ENCODE data around the gene WDFY1.
"Not testable (repeated sequence)": the region's sequence is repeated elsewhere in the genome, so short reads cannot be mapped to it uniquely, and the experiment has no call there.

Gene WDFY1

GRCh38 chr2:223957092-223957851 is 12.1 kb upstream of the WDFY1 start, which contains the start of gene MRPL44:
Gene MRPL44, plus strand, starts transcription at chr2:223957463. Its CDS starts 10 bp downstream, at chr2:223957473.
- DNase-seq (ENCODE audit: low read depth): peak; percentile 90

- no peak for DNase-seq (ENCODE audit: low read depth)
Observed at GRCh38 chr2:223956300-223956699, 11.2 kb upstream of the WDFY1 start.

GRCh38 chr2:223954401-223954800 is 9.3 kb upstream of the WDFY1 start:
- peak; percentile 89 for DNase-seq (ENCODE audit: low read depth)

GRCh38 chr2:223952280-223952968 is 7.3 kb upstream of the WDFY1 start:
- DNase-seq (ENCODE audit: low read depth): no peak

GRCh38 chr2:223950448-223951347 is 5.6 kb upstream of the WDFY1 start:
- no peak for DNase-seq (ENCODE audit: low read depth)

GRCh38 chr2:223949241-223949840 is 4.2 kb upstream of the WDFY1 start:
- no peak for DNase-seq (ENCODE audit: low read depth)

- no peak for DNase-seq (ENCODE audit: low read depth)
Observed at GRCh38 chr2:223947711-223948205, 2.6 kb upstream of the WDFY1 start.

- no peak for DNase-seq (ENCODE audit: low read depth)
Observed at GRCh38 chr2:223945755-223946154, 620 bp upstream of the WDFY1 start.

- no peak for DNase-seq (ENCODE audit: low read depth)
Observed at GRCh38 chr2:223944166-223944702, 901 bp downstream of the WDFY1 start.

- peak; percentile 88 for DNase-seq (ENCODE audit: low read depth)
Observed at GRCh38 chr2:223943561-223944008, 1.6 kb downstream of the WDFY1 start.

GRCh38 chr2:223943135-223943534 is 2.0 kb downstream of the WDFY1 start:
- DNase-seq (ENCODE audit: low read depth): no peak

- peak; percentile 88 for DNase-seq (ENCODE audit: low read depth)
Observed at GRCh38 chr2:223941579-223942277, 3.4 kb downstream of the WDFY1 start.

- DNase-seq (ENCODE audit: low read depth): not testable (repeated sequence)
Observed at GRCh38 chr2:223939438-223939837, 5.7 kb downstream of the WDFY1 start.

GRCh38 chr2:223937535-223937934 is 7.6 kb downstream of the WDFY1 start:
- no peak for DNase-seq (ENCODE audit: low read depth)

GRCh38 chr2:223936862-223937326 is 8.2 kb downstream of the WDFY1 start:
- DNase-seq (ENCODE audit: low read depth): no peak

GRCh38 chr2:223935459-223936125 is 9.5 kb downstream of the WDFY1 start:
- no peak for DNase-seq (ENCODE audit: low read depth)

- no peak for DNase-seq (ENCODE audit: low read depth)
Observed at GRCh38 chr2:223934870-223935269, 10.3 kb downstream of the WDFY1 start.

- DNase-seq (ENCODE audit: low read depth): no peak
Observed at GRCh38 chr2:223932816-223933800, 12.0 kb downstream of the WDFY1 start.
